GM12875 (cell line): ENCODE data around the gene RGR.

Experiments used
- H3K4me3 ChIP-seq: one replicate; pipeline ENCODE4 v1.5.1; 2011; ENCODE audit warnings: low read depth, low read length, control low read depth
- TF ChIP-seq, protein P1 (sequence below): IDR thresholded peaks from 2 replicates; pipeline ENCODE4 v1.5.1; 2011; ENCODE audit warnings: low read depth, mild to moderate bottlenecking, control low read depth, inconsistent platforms, low read length, moderate library complexity, borderline replicate concordance; ENCODE audit not compliant: insufficient read depth

RGR gene

DNA sequence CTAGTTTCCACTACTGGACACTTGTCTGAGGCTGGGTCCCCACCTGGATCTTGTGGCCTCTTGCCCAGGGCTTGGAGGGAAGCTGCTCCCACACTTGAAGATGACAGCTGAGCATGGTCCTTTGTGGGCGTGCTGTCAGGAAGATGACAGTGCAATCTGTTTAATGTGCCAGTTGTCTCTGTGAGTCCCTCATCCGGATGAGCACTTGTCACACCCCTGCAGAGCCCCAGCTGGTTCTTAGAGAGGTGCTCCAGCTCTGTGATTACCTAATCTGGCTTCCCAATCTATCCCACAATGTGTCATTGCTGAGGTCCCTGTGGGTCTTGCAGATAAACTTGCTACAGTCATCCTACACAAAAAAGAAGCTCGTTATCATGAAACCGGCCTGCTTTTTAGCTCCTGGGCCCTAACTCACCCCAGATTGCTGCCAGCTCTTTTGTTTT lies 48.7 kb downstream of the RGR start:
- no peak overlapping the region for H3K4me3 ChIP-seq
- TF ChIP-seq, protein P1, sequence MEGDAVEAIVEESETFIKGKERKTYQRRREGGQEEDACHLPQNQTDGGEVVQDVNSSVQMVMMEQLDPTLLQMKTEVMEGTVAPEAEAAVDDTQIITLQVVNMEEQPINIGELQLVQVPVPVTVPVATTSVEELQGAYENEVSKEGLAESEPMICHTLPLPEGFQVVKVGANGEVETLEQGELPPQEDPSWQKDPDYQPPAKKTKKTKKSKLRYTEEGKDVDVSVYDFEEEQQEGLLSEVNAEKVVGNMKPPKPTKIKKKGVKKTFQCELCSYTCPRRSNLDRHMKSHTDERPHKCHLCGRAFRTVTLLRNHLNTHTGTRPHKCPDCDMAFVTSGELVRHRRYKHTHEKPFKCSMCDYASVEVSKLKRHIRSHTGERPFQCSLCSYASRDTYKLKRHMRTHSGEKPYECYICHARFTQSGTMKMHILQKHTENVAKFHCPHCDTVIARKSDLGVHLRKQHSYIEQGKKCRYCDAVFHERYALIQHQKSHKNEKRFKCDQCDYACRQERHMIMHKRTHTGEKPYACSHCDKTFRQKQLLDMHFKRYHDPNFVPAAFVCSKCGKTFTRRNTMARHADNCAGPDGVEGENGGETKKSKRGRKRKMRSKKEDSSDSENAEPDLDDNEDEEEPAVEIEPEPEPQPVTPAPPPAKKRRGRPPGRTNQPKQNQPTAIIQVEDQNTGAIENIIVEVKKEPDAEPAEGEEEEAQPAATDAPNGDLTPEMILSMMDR: no peak

DNA sequence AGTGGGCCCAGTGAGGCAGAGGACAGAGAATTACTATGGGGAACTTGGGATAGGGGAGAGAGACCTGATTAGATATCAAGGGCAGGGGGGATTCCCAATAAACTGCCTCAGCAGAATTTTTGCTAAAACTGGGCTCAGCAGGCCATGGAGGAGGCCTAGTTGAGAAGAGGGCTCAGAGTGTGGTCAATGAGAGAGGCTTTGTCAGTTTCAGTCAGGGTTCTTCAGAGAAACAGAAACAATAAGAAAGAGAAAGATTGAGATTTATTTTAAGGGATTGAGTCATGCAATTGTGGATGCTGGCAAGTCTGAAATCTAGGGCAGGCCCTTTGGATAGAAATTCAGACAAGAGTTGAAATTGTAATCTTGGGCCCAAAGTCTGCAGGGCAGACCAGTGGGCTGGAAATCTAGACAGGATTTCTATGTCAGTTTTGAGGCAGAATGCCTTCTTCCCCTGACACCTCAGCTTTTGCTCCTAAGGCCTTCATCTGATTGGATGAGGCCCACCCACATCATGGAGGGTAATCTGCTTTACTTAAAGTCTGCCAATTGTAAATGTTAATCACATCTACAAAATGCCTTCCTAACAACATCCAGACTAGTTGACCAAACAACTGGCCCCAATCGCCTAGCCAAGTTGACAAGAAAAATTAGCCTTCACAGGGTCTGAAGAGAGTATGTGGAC lies 50.1 kb downstream of the RGR start:
- H3K4me3 ChIP-seq: no peak overlapping the region
- TF ChIP-seq, protein P1: no peak

DNA sequence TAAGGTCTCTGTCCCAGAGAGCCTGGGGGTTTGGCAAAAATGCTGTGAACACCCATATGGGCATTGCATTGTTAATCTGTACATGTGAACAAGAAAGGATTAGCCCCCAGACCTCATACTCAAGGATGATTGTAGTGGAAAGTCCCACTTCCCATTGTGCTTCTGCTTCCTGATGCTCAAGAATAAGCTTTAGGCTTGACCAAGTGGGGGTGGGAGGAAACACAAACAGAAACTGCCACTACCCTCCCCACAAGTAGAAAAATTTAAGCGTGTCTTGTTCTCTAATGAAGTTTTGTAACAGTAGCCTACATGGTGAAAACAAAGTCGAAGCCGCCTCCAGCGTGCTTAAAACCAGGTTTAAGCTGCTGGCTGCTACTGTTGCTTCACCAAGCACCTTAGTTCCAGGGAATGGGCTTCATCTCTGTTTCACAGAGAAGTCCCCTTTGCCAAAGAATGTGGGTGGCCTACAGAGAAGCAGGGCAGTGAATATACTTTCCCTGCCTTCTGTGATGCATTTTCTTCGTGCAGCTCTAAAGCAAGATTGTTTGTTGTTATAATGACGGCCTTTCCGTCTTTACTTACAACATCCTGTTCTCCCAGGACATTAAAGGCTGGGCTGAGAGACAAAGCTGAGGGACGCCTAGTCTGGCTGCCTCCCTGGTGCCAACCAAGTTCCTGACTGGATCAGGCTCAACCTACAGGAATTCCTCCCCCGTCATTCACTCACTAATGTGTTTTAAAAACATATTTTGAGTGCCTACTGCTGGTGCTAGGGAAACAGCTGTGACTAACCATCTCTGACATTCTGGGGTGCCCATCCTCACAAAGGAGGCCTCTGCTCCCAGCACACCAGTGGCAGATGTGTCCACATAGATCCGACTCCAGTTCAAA lies 51.5 kb downstream of the RGR start:
- TF ChIP-seq, protein P1: no peak
- H3K4me3 ChIP-seq: no peak overlapping the region

DNA sequence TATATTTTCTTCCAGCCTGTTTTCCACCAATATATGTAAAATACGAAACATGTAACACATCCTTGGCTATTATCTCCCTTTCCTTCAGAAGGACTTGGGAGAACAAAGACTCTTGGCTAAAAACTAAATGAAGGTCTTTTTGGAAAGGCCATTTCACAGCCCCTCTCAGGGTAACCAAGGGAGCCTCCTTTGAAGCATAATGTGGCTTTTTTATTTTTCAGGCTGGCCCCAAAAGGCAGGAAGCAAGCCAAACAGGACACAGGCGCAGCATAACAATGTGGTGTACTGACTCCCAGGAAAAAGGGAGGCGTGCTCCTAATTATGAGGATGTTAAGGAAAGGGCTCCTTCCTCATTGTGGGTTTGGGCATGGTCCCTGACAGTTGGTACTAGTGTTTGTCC lies 53.2 kb downstream of the RGR start:
- H3K4me3 ChIP-seq: no peak overlapping the region
- TF ChIP-seq, protein P1: no peak

DNA sequence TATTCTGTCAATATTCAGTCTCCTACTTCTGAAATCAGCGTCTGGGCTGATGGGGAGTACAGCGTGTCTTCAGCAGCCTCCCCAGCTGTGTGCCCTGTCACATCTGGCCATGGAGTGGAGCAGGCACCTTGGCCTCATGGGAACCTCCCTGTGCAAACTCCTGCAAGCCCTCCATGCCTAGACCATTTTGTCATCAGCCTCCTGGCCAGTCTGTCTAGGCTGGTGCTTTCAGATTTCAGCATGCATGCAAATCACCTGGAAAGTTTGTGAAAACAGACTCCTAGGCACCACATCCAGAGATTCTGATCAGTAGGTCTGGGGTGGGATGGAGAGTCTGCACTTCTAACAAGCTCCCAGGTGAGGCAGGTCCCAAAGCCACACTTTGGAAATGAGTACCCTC lies 57.4 kb downstream of the RGR start:
- H3K4me3 ChIP-seq: no peak overlapping the region
- TF ChIP-seq, protein P1: no peak

DNA sequence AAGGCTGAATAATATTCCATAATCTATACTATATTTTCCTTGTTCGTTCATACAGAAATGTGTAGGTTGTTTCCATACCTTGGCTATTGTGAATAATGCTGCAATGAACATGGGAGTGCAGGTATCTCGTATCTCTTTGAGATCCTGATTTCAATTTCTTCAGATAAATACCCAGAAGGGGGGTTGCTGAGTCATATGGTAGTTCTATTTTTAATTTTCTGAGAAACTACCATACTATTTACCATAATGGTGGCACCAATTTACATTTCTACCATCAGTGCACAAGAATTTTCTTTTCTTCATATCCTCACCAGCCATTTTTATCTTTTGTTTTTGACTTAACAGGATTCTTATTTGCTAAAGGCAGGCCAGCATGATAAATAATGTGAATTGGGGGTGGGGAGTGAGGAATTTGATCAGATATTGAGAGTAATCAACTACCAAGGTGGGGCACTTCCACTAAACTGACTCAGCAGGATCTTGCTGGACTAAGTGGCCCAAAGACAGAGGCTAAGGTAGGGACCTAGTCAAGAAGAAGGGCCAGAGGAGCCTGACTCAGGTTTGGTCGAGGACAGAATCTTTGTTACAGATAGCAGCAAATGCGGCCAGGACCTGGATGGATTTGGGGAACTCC lies 62.0 kb downstream of the RGR start:
- no peak overlapping the region for H3K4me3 ChIP-seq
- TF ChIP-seq, protein P1: no peak
